ENCODE measurements around the gene LYPD1.

- TF ChIP-seq POLR2A (IDR thresholded peaks at IDR 0.05; ENCODE audit: low read length) (no peak), GATA1 (IDR thresholded peaks at IDR 0.05; ENCODE audit: low read depth, low read length) (no peak)
These were observed 18.6 kb downstream of the LYPD1 start for GRCh38 chr2:132651115-132652045.

All from erythroblast (primary cell).